GM12878 (cell line): ENCODE measurements around the gene RELL2. TPM values are rescaled to one million over a fixed set of nuclear protein-coding genes. Genes with fewer than 3 reads are reported as not detected.

ENCODE experiments used
- ATAC-seq: fragments of 200-7000 bp; cut with Tn5 transposase; 3 replicates; pipeline ENCODE4 v1.9.1; 2020; ENCODE audit warnings: mild to moderate bottlenecking, moderate library complexity
- BruUV-seq: library from RNA; stranded (reverse); fragments of 400-500 nt; replicated peaks from 2 replicates; lab custom pipeline; 2021; lab: Mats Ljungman, UMichigan
- CTCF ChIA-PET: fragments of 300-600 bp; sonication (Branson Sonifier 250); formaldehyde crosslinking; extraction: SDS; loops from one replicate; lab custom pipeline; 2021; ENCODE audit warnings: inconsistent platforms; lab: Yijun Ruan, JAX
- POLR2A ChIA-PET: fragments of 350-600 bp; formaldehyde crosslinking; extraction: SDS; loops from one replicate; lab custom pipeline; 2021; ENCODE audit warnings: inconsistent platforms; lab: Charles Lee
- RAD21 ChIA-PET: fragments of 300-600 bp; sonication (Branson Sonifier 250); formaldehyde crosslinking; loops from one replicate; lab custom pipeline; 2023; ENCODE audit warnings: antibody characterized with exemption; ENCODE audit not compliant: unreplicated experiment; lab: Charles Lee
- SMC1A ChIA-PET: fragments of 300-600 bp; sonication (Branson Sonifier 250); formaldehyde crosslinking; loops from one replicate; lab custom pipeline; 2023; ENCODE audit not compliant: unreplicated experiment, uncharacterized antibody; lab: Charles Lee
- DNase-seq: peaks from one replicate; pipeline ENCODE4 v3.0.0-alpha.2; 2011; ENCODE audit warnings: low read depth, low spot score
- FAIRE-seq: peaks from 3 replicates; lab custom pipeline; 2011; peaks lifted over from hg19 to GRCh38; lab: Jason Lieb, UNC
- H2AFZ ChIP-seq: 2 replicates; pipeline ENCODE4 v1.6.0; 2011; ENCODE audit warnings: low read depth, low read length, control low read depth; ENCODE audit not compliant: control insufficient read depth
- H3K27ac ChIP-seq: 2 replicates; pipeline ENCODE4 v1.5.1; 2011; ENCODE audit warnings: control low read depth; ENCODE audit not compliant: control insufficient read depth, insufficient read depth
- H3K27me3 ChIP-seq, 2 experiments: replicated peaks in 1 of 2; 2 replicates each; pipeline versions ENCODE4 v1.6.0 to v1.6.1; 2011; ENCODE audit warnings: low read length in 1 of 2; ENCODE audit not compliant: control insufficient read depth in 2 of 2, insufficient read depth in 2 of 2
- H3K36me3 ChIP-seq, 2 experiments: 2 replicates each; pipeline ENCODE4 v1.5.1; 2011; ENCODE audit warnings: low read length in 1 of 2; ENCODE audit not compliant: control insufficient read depth in 2 of 2, insufficient read depth in 2 of 2
- H3K4me1 ChIP-seq: 2 replicates; pipeline ENCODE4 v1.6.1; 2011; ENCODE audit warnings: mild to moderate bottlenecking, low read length, moderate library complexity, mixed read lengths; ENCODE audit not compliant: control insufficient read depth, insufficient read depth
- H3K4me2 ChIP-seq: 2 replicates; pipeline ENCODE4 v1.6.0; 2011; ENCODE audit warnings: control low read depth; ENCODE audit not compliant: control insufficient read depth, insufficient read depth
- H3K4me3 ChIP-seq: fragments of 200-600 bp; sonication (generic); 2 replicates; pipeline ENCODE4 v1.5.1; 2016
- H3K79me2 ChIP-seq: 2 replicates; pipeline ENCODE4 v1.6.0; 2011; ENCODE audit warnings: low read length; ENCODE audit not compliant: control insufficient read depth, insufficient read depth
- H3K9ac ChIP-seq: 2 replicates; pipeline ENCODE4 v1.8.0; 2011; ENCODE audit warnings: low read length, control low read depth, mixed read lengths; ENCODE audit not compliant: control insufficient read depth, insufficient read depth
- H3K9me3 ChIP-seq: replicated peaks from 3 replicates; pipeline ENCODE4 v1.5.1; 2011; ENCODE audit warnings: mild to moderate bottlenecking, low read length; ENCODE audit not compliant: control insufficient read depth, insufficient read depth
- H4K20me1 ChIP-seq: 2 replicates; pipeline ENCODE4 v1.6.0; 2011; ENCODE audit not compliant: control insufficient read depth, insufficient read depth
- ASH2L ChIP-seq: fragments of 300-600, 200-600 bp; sonication (generic); IDR thresholded peaks from 2 replicates; pipeline ENCODE4 v1.6.1; 2017; ENCODE audit warnings: low read depth, mild to moderate bottlenecking, borderline replicate concordance
- CHD2 ChIP-seq: IDR thresholded peaks from 2 replicates; pipeline ENCODE4 v1.6.1; 2011; ENCODE audit warnings: low read depth, low read length, improper control_type of control experiment, borderline replicate concordance
- FOS ChIP-seq: IDR thresholded peaks from 3 replicates; pipeline ENCODE4 v1.6.1; 2011; ENCODE audit warnings: borderline replicate concordance; ENCODE audit not compliant: insufficient read length; ENCODE audit errors: extremely low read depth
- POLR2A ChIP-seq: IDR thresholded peaks from 2 replicates; pipeline ENCODE4 v1.6.1; 2011; ENCODE audit warnings: low read depth, mild to moderate bottlenecking, low read length
- RAD21 ChIP-seq: IDR thresholded peaks from 2 replicates; pipeline ENCODE4 v1.6.1; 2011; ENCODE audit warnings: mild to moderate bottlenecking, low read depth, low read length, moderate library complexity; ENCODE audit not compliant: insufficient read depth
- STAT3 ChIP-seq: IDR thresholded peaks from 2 replicates; pipeline ENCODE4 v1.6.1; 2011; ENCODE audit warnings: low read depth, low read length, improper control_type of control experiment
- TAF1 ChIP-seq: IDR thresholded peaks from 2 replicates; pipeline ENCODE4 v1.6.1; 2011; ENCODE audit warnings: mild to moderate bottlenecking, low read depth, low read length, borderline replicate concordance
- TBL1XR1 ChIP-seq: IDR thresholded peaks from 2 replicates; pipeline ENCODE4 v1.6.1; 2012; ENCODE audit warnings: low read depth, low read length, improper control_type of control experiment
- TCF3 ChIP-seq: IDR thresholded peaks from 2 replicates; pipeline ENCODE4 v1.6.1; 2012; ENCODE audit warnings: low read depth, mild to moderate bottlenecking, low read length, borderline replicate concordance; ENCODE audit not compliant: insufficient read depth
- ZBED1 ChIP-seq: IDR thresholded peaks from 2 replicates; pipeline ENCODE4 v1.6.1; 2016; ENCODE audit warnings: borderline replicate concordance
- ZNF592 ChIP-seq: fragments of 450-650 bp; IDR thresholded peaks from 2 replicates; pipeline ENCODE4 v1.6.1; 2017; ENCODE audit warnings: mild to moderate bottlenecking, moderate library complexity
- ZNF622 ChIP-seq: fragments of 450-650 bp; IDR thresholded peaks from 2 replicates; pipeline ENCODE4 v1.6.1; 2017; ENCODE audit warnings: mild to moderate bottlenecking, inconsistent platforms
- WGBS: methylation state at CpG from one replicate; pipeline ENCODE4 v1.1.6; 2016; ENCODE audit warnings: low lambda C conversion rate; ENCODE audit not compliant: insufficient replicate concordance, insufficient coverage; ENCODE audit errors: missing lambda C conversion rate; 5-methylcytosine and 5-hydroxymethylcytosine counted together
- in situ Hi-C: fragments of 300-500 bp; cut with MboI; formaldehyde crosslinking; loops from 9 replicates; pipeline ENCODE4 v1.14.3; 2018; ENCODE audit warnings: mixed read lengths
- intact Hi-C: fragments of 100-400 bp; cut with micrococcal nuclease; formaldehyde crosslinking; loops from one replicate; pipeline ENCODE4 v1.14.2; 2022; ENCODE audit not compliant: unreplicated experiment
- polyA plus RNA-seq, 11 experiments: library from polyadenylated mRNA; depleted of rRNA in 4 of 11; unstranded in 6 of 11; stranded (reverse) in 5 of 11; fragments of >200 nt; fragmentation: Nextera tagmentation in 4 of 11; fragmentation: Illumina TruSeq in 1 of 11; extraction: Ambion mirVana in 4 of 11; extraction: Trizol in 1 of 11; gene quantifications; 1 replicate in 1 of 11; 2 replicates in 10 of 11; pipeline versions ENCODE4 v1.2.1 to v1.2.3, GENCODE V29; 2011 to 2016; ENCODE audit warnings: inconsistent platforms in 2 of 11, missing spikeins in 2 of 11, low read depth in 1 of 11
- total RNA-seq, 4 experiments: library from RNA; depleted of rRNA in 3 of 4; stranded (reverse); fragments of >200 nt in 3 of 4; fragmentation: Illumina TruSeq in 1 of 4; extraction: Trizol in 1 of 4; gene quantifications; 2 replicates each; pipeline versions ENCODE4 v1.2.1 to v1.2.3, GENCODE V29; 2013 to 2021
- TF ChIP-seq, protein P1 (sequence below): fragments of 450-650 bp; IDR thresholded peaks from 2 replicates; pipeline ENCODE4 v1.6.1; 2018; ENCODE audit warnings: borderline replicate concordance, mild to moderate bottlenecking; ENCODE audit not compliant: partially characterized antibody
- TF ChIP-seq, protein P2 (sequence below), 3 experiments: IDR thresholded peaks in 2 of 3; conservative IDR thresholded peaks in 1 of 3; 2 replicates each; pipeline ENCODE4 v1.5.1; 2011; ENCODE audit warnings: low read depth in 3 of 3, low read length in 3 of 3, mild to moderate bottlenecking in 3 of 3, control low read depth in 2 of 3, moderate library complexity in 2 of 3, inconsistent platforms in 1 of 3, mixed read lengths in 1 of 3; ENCODE audit not compliant: control insufficient read depth in 2 of 3, insufficient read depth in 1 of 3; ENCODE audit errors: extremely low read depth in 1 of 3

RELL2 gene
- total and polyA plus RNA-seq, 10 of the 15 experiments (the other 5 are each of a cell fraction or from before 2014, with no cell fraction given): 0.23 to 21.4 (median 7.1) TPM

DNA sequence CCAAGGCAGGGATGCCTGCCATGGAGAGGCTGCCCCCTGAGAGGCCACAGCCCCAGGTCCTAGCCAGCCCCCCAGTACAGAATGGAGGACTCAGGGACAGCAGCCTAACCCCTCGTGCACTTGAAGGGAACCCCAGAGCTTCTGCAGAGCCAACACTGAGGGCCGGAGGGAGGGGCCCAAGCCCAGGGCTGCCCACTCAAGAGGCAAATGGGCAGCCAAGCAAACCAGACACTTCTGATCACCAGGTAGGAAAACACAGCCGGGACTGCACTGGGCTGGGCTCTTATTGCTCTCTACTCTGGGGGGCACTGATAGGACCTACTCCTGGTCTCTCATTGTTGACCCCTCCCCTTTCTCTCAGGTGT lies 3.2 kb downstream of the RELL2 start:
- CTCF ChIA-PET: interaction anchor here (0.6 to 11.2 kb wide), 5 partner anchors 17 to 500 kb away, joined by 3 to 118 read pairs (median 6); partner anchors contain the start of gene DIAPH1
- FAIRE-seq: no peak
- H3K9ac ChIP-seq: no peak overlapping the region

More for the DNA sequence above, 3.2 kb downstream of the RELL2 start:
- intact Hi-C loops: no loop called here
- no peak overlapping the region for H3K4me3 ChIP-seq
- no peaks in the 10 kb centered on the region for H3K9me3 ChIP-seq
- no peaks in the 10 kb centered on the region for H4K20me1 ChIP-seq
- no TSS peak for BruUV-seq
- no peak overlapping the region for H3K27ac ChIP-seq
- no peak overlapping the region for H3K4me2 ChIP-seq
- TF ChIP-seq TAF1: no peak
- no peak for TF ChIP-seq ZNF622
- no peak for TF ChIP-seq TBL1XR1
- TF ChIP-seq, protein P1, sequence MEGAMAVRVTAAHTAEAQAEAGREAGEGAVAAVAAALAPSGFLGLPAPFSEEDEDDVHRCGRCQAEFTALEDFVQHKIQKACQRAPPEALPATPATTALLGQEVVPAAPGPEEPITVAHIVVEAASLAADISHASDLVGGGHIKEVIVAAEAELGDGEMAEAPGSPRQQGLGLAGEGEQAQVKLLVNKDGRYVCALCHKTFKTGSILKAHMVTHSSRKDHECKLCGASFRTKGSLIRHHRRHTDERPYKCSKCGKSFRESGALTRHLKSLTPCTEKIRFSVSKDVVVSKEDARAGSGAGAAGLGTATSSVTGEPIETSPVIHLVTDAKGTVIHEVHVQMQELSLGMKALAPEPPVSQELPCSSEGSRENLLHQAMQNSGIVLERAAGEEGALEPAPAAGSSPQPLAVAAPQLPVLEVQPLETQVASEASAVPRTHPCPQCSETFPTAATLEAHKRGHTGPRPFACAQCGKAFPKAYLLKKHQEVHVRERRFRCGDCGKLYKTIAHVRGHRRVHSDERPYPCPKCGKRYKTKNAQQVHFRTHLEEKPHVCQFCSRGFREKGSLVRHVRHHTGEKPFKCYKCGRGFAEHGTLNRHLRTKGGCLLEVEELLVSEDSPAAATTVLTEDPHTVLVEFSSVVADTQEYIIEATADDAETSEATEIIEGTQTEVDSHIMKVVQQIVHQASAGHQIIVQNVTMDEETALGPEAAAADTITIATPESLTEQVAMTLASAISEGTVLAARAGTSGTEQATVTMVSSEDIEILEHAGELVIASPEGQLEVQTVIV: no peak
- TF ChIP-seq ZBED1: no peak
- TF ChIP-seq ASH2L: no peak
- no peak for TF ChIP-seq CHD2
- no peak for TF ChIP-seq FOS
- no peak for TF ChIP-seq POLR2A
- TF ChIP-seq, protein P2, sequence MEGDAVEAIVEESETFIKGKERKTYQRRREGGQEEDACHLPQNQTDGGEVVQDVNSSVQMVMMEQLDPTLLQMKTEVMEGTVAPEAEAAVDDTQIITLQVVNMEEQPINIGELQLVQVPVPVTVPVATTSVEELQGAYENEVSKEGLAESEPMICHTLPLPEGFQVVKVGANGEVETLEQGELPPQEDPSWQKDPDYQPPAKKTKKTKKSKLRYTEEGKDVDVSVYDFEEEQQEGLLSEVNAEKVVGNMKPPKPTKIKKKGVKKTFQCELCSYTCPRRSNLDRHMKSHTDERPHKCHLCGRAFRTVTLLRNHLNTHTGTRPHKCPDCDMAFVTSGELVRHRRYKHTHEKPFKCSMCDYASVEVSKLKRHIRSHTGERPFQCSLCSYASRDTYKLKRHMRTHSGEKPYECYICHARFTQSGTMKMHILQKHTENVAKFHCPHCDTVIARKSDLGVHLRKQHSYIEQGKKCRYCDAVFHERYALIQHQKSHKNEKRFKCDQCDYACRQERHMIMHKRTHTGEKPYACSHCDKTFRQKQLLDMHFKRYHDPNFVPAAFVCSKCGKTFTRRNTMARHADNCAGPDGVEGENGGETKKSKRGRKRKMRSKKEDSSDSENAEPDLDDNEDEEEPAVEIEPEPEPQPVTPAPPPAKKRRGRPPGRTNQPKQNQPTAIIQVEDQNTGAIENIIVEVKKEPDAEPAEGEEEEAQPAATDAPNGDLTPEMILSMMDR (IDR thresholded peaks at IDR 0.05 in 2 of 3, conservative IDR thresholded peaks at IDR 0.05 in 1 of 3; ENCODE audit: control insufficient read depth in 2 of 3, extremely low read depth in 1 of 3, insufficient read depth in 1 of 3, low read depth in 3 of 3, low read length in 3 of 3): no peak
- no peak for TF ChIP-seq STAT3
- TF ChIP-seq RAD21: no peak
- no peak for TF ChIP-seq ZNF592
- no peak for TF ChIP-seq TCF3
- peaks cover 28% of the 10 kb centered on the region for H3K79me2 ChIP-seq
- no peak for ATAC-seq
- no peak overlapping the region for H2AFZ ChIP-seq
- peaks cover 23% of the 10 kb centered on the region for H3K4me1 ChIP-seq
- no peaks in the 10 kb centered on the region; a peak in 2 of 4 replicates for H3K36me3 ChIP-seq
- ChIA-PET SMC1A (interaction anchor here (12.9 kb wide), 1 partner anchor 22 kb away, joined by 245 read pairs; the partner anchor contains the start of gene DIAPH1), POLR2A (no interaction called here), RAD21 (interaction anchor here (3.5 kb wide), 1 partner anchor 48 kb away, joined by 22 read pairs; no protein-coding TSS in a partner anchor)
- H3K27me3 ChIP-seq: no peaks in the 10 kb centered on the region
- 97% methylated on average over 3 of the region's 3 CpGs for WGBS
- in situ Hi-C loops: no loop called here
- no peak for DNase-seq
